NB4 (cell line): ENCODE measurements around the gene KRTAP12-3.

Experiments
- POLR2A ChIP-seq: IDR thresholded peaks from 2 replicates; pipeline ENCODE4 v1.6.1; 2011; ENCODE audit warnings: mild to moderate bottlenecking; ENCODE audit not compliant: insufficient read length; ENCODE audit errors: extremely low read depth
- TF ChIP-seq, protein P1 (sequence below): IDR thresholded peaks from one replicate; pipeline ENCODE4 v1.5.1; 2012; ENCODE audit warnings: low read depth, low read length

GRCh38 chr21:44681152-44681551 lies 23.4 kb downstream of the KRTAP12-3 start:
- TF ChIP-seq, protein P1, sequence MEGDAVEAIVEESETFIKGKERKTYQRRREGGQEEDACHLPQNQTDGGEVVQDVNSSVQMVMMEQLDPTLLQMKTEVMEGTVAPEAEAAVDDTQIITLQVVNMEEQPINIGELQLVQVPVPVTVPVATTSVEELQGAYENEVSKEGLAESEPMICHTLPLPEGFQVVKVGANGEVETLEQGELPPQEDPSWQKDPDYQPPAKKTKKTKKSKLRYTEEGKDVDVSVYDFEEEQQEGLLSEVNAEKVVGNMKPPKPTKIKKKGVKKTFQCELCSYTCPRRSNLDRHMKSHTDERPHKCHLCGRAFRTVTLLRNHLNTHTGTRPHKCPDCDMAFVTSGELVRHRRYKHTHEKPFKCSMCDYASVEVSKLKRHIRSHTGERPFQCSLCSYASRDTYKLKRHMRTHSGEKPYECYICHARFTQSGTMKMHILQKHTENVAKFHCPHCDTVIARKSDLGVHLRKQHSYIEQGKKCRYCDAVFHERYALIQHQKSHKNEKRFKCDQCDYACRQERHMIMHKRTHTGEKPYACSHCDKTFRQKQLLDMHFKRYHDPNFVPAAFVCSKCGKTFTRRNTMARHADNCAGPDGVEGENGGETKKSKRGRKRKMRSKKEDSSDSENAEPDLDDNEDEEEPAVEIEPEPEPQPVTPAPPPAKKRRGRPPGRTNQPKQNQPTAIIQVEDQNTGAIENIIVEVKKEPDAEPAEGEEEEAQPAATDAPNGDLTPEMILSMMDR: no peak
- no peak for TF ChIP-seq POLR2A
